HG03060 (cell line): ENCODE data around the gene EIF3D.

Source experiments
- ATAC-seq: cut with Tn5 transposase; IDR thresholded peaks from one replicate; pipeline ENCODE4 v1.9.1; 2021; ENCODE audit warnings: low read depth, moderate number of reproducible peaks; ENCODE audit not compliant: unreplicated experiment

Gene EIF3D, protein sequence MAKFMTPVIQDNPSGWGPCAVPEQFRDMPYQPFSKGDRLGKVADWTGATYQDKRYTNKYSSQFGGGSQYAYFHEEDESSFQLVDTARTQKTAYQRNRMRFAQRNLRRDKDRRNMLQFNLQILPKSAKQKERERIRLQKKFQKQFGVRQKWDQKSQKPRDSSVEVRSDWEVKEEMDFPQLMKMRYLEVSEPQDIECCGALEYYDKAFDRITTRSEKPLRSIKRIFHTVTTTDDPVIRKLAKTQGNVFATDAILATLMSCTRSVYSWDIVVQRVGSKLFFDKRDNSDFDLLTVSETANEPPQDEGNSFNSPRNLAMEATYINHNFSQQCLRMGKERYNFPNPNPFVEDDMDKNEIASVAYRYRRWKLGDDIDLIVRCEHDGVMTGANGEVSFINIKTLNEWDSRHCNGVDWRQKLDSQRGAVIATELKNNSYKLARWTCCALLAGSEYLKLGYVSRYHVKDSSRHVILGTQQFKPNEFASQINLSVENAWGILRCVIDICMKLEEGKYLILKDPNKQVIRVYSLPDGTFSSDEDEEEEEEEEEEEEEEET

DNA sequence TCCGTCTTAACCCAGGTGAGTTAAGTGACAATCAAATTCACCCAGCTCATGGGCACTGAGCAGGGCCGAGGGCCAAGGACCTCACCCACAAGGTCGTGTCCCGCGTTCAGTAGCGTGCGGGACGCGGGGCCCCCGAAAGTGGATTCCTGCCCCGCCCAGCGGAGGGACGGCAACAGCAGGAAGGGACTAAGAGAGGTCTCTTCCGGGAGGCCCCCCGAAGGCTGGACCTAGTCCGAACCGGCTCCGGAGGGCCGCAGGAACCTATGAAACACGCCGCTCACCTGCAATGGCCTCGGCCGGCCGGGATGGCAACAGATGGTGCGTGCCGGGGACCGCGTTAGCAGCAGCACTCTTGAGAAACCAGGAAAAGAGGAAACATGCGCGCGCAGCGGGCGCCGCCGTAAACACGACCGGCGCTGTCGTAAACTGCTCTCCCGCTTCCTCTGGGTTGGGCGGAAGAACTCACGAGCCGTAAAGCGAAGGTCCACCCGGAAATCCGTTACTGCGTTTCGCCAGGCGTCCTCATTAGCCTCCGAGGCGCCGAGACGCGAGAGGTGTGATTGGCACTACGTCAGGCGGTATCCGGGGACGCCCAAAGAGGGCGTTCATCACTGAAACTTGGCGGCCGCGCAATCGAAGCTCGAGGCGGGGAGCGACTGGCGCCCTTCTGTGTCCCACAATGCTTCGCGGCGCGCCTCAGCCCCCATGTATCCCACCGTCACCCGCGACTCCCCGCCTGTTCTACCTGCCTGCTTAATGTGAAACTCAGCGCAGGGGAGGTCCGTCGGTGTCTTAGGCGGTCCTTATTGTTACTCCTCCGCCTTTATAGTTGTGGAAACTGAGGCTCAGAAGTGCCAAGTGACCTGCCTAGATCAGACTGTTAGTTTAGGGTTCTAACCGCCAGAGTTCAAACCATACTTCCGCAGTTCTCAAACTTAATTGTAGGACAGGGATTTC lies at the start of gene EIF3D:
Gene EIF3D (minus strand): TSS at position 372 of the 957 bp plus-strand sequence. CDS start 3,045 bp downstream, outside the sequence.
- peak; percentile 78 for ATAC-seq

DNA sequence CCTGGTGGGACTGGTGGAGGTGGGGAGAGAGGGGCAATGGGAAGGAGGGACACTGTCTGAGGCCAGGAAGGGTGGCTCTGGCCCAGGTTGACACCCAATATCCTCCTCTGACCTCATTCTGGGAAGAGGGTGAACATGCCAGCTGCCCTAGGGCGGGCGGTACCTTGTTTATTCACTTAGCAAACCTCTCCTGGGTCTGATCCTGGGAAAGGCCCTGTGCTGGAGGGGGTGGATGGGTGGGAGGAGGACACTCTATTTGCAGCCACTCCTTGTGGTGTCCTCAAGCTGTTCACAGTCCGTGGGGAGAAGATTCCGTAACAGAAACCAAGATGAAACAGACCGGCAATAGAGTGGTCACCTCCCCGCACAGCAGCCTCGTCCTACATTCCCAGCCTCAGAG lies 49.7 kb upstream of the EIF3D start:
- ATAC-seq = no peak

DNA sequence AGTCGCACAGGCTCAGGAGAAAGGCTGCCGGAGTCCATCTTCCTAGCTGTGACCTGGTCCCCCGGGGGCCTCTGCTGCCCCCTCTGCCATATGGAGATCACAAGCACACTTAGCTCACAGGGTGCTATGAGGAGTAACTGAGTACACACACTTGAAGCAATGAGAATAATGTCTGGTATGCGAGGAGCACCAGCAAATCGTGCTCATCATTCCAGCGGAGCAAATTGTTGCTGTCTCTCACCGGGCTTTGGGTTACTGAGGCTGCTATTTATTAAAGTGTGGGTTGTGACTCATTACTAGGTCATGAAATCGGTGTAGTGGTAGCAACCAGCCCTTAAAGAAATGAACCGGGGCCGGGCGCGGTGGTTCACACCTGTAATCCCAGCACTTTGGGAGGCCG lies 48.1 kb upstream of the EIF3D start:
- ATAC-seq = no peak

DNA sequence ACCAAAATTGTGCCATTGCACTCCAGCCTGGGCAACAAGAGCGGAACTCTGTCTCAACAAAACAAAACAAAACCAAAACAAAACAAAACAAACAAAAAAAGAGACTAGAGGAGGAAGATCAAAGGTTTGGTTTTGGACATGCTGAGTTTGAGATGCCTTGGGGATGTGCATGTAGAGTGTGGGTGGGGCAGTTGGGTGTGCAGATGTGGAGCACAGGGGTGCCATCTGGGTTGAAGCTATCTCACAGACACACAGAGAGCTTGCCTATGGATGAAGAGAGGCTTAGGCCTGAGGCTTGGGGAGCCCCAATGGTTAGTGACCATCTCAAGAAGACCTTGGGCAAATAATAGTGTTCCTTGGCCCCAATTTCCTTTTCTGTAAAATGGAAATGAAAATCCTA lies 45.8 kb upstream of the EIF3D start:
- ATAC-seq = no peak

DNA sequence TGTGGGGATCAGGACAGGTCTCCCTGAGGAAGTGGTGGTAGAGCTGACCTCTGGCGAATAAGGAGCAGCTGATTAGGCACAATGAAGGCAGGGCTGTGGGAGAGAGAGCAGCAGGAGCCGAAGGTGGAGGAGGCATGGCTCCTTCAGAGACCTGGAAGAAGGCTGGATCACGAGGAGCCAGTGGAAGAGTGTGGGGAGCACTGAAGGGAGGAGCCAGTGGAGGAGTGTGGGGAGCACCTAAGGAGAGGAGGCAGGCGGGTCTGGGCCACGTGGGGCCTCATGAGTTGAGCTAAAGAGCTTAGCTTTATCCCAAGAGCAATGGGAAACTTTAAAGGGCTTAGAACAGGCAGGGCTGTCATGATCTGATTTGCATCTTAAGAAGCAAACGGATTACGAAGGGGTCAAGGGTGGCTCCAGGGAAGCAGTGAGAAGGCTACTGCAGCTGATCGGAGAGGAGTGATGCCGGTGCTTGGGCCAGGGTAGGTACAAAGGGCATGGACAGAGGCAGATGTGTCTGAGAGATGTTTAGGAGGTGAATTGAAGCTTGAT lies 44.9 kb upstream of the EIF3D start:
- no peak for ATAC-seq

DNA sequence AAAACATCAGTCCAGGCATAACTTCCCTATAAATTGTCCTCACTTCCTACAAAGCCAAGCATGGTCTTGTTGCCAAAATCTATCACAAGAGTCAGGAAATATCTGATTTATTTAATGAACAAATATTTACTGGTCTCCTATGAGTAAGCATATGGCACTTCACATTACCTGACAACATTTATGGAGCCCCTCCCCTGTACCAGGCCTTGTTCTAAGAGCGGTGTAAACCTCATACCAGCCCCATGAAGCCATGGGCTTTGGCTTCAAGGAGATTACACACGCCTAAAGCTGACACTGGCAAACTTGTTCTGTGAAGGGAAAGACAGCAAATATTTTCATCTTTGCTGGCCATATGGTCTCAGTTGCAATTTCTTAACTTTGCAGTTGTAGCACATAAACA lies 43.0 kb upstream of the EIF3D start:
- no peak for ATAC-seq

DNA sequence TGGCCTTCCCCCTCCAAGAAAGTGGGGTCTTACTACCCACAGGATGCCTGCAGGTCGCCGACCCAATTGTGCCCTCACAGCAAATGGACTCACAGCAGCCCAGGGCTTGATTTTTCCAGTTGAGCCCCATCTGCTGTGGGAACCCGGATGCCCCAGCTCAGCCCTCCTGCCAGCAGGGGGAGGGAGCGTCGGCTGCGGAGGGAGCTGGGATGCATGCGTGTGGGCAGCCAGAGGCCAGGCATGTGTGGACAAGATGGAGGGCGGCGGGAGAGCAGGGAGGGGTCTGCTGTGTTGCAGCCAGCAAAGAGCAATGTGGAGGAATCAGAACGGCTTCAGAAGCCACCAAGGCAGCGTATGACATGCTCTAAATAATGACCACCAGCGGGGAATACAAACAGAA lies 41.0 kb upstream of the EIF3D start:
- ATAC-seq = no peak

DNA sequence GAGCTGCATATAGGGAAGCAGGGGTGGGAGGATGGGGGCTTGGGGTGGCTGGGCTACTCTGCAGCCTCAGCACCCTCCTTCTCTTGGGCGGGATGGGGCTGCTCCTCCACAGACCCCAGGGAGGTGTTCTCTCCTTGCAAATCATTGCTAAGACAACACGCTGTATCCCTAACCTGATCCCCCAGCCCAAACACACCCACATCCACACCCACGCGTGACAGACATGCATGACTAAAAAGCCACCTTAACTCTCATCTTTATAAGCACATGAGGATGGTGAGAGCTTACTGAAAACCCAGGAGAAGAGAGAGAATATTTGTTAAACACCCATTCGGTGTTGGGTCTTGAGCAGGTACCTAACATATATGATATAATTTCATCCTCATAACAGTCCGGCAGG lies 39.9 kb upstream of the EIF3D start:
- no peak for ATAC-seq

DNA sequence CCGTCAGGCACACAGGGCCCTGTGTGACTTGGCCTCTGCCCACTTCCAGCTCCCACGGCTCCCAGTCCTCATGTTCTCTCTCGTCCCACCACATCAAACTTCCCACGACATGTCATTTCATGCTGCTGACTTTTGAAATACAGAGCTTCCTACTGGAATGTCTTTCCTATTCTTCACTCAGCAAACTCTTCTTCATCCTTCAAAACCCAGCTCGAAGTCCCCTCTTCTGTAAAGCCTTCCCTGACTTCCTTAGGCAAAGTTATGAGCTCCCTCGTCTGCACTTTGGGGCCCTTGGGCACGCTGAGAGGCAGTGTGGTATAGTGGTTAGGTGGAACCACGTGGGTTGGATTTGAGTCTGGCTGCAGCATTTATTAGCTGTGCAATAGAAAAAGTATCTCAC lies 37.8 kb upstream of the EIF3D start:
- ATAC-seq = no peak

DNA sequence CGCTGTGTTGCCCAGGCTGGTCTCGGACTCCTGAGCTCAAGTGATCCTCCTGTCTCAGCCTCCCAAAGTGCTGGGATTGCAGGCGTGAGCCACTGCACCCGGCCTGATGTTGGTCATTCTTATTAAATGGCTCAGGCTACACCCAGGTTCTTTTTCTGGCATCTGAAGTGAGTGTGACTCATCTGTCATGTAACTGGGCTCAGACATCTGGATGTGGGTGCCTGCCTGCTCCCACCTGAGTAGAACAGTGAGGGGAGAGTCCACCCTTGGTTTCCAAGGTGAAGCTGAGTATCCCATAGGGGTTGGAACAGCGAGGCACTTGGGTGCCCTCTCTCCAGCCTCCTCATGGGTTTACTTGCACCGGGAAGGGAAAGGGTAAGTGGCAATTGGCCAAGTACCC lies 36.7 kb upstream of the EIF3D start:
- no peak for ATAC-seq

DNA sequence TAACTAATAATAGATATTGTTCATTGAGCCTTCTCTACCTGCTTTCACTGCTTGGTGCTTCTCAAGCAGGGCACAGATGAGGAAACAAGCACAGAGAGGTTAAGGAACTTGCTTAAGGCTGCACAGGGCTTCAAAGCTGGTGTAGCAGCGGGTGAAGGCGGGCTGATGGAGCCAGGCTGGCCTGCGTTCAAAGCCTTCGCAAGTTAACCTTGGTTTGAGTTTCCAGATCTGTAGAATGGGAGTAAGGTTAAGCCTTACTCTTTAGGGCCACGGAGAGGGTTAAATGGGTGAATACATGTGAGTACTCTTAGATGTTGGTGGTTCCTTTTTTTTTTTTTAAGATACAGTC lies 36.2 kb upstream of the EIF3D start:
- no peak for ATAC-seq

DNA sequence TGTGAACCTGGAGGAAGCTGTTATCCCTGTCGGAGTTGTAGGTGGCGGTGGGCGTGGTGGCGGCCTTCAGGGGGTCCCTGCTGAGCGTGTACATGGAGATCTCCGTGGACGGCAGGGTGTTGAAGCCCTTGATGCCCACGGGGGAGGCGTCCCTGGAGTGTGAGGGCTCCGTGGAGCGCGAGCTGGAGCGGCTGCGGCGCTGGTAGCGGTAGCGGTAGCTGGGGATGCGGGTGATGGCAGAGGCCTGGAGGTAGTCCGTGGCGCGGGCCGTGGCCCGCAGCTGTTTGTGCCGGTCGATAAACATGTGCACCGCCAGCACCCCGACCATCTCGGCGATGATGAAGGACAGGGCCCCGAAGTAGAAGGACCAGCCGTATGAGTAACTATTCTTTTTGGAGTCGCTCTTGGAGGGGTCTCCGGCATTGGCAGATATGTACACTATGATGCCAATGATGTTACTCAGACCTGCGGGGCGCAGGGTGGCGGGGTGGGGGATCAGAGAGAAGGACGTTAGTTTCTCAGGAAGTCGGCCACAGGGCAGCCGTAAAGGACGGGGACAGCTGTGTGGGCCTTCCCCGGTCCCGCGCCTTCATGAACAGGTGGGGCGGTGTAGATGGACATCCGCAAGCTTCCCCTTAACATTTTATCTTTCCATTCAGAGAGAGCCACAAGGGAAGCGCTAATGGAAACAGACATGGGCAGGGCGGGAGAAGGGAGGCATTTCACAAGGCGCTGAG lies 35.6 kb upstream of the EIF3D start:
- ATAC-seq = no peak

DNA sequence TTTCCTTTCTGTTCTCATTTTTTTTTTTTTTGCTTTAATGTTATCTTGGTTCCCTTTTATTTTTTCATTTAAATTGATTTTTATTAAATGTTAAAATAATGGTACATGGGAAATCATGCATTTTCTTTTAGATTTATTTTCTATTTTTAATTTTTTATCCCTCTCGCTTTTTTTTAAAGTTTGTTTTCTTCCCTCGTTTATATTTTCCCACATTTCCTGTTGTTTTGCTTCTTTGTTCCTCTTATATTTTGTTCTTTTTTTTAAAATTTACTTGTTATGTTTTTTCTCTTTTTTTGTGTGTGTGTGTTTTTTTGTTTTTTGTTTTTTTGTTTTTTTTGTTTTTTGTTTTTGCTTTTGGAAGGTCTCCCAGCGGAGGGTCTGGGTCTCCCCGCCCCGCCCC lies 34.9 kb upstream of the EIF3D start:
- ATAC-seq = no peak

DNA sequence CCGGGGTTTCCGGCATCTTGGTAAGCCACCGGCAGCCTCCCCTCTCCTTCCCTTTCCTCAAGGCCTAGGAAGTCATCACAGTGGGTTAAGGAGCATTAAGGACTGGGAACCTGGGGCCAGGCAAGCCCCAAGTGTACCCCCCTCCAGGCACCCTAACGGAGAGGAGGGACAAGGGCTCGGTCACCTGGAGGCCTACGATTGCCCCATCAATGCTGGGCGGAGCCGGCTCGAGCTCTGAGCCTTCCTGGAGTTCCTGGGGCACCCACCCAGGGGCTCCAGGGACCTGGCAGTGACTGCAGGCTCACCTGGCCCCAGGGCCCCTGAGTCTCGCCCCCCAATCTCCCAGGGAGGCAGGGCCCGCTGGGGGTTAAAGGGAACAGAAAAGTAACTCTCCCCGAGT lies 34.5 kb upstream of the EIF3D start:
- no peak for ATAC-seq

DNA sequence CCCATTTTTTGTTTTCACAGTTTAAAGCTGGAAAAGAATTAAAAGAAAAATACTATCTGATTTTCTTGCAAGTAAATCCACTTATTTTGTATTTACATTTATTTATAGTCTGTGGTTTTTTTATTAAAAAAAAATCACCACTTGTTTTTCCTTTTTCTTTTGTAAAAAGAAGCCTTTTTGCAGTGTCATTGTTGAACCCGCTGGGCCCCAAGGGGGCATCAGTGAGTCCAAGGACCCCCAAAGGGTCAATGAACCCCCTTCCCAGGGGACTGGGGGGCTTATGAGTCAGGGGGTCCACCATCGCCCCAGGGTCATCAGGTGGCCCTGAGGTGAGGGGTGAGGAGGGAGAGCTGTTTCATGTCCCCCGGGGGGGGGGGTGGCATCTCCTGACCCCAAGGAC lies 34.0 kb upstream of the EIF3D start:
- ATAC-seq = no peak

DNA sequence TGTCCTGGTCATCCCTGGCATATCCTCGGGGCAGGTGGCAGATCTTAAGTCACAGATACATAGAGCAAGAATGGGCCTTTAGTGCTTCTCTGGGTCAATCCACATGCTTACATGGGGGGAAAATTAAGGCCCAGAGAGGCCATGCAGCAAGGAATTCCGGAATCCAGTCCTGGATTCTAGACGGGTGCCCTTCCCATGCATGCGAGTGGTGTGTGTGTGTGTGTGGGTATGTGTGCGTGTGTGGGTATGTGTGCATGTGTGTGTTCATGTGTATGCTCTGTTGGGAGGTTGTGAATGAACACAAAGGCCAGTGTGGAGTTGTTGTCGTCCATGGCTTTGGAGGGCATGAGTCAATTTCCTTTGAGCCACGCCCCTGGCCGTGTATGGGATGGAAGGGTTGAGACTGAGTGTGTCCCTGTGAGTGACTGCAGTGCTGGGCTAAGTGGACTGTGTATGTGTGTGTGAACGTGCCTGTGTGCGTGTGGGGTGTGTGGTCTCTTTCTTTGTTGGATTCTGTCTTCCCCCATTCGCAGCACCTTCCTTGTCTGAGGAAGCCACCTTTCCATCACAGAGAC lies 33.4 kb upstream of the EIF3D start:
- no peak for ATAC-seq

DNA sequence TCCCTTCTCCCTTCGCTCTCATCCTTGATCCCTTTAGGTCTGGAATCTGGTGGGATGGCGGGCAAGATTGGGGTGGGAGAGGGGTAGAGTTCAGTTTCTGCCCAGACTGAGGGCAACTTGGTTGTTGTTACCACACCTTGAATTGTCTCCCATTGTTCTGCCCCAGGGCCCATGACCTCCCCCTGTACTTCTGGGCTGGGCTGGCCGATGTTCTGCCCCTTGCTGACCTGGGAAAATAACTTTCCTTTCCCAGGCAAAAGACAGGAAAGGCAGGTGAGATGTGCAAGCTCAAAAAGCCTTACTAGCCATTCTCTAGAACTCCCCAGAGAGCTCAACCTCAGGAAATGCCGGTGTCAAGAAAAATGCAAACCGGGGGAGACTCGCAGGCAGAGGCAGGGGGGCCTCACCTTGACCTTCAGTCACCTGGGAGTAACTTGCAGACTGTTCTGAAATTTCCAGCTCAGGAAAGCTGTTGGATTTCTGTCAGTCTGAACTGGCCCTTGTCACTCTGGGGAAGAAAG lies 32.4 kb upstream of the EIF3D start:
- ATAC-seq = no peak

DNA sequence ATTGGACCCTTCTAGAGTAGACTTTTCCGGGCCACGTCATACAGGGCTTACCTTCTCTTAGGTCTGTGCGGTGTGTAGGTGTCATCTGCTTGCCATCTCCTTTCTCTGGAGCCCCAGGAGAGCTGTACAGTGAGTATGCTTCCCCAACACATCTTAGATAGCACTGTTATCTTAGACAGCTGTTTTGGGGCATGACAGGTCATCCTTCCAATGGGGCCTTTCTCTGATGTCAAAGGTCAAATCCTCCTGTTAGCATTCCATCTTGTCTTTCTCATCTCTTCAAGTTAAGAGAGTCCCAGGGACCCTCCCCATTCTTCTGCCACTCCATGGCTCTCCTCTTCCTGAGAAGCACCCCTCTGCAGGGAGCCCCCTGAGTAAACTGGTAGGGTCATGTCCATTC lies 31.0 kb upstream of the EIF3D start:
- no peak for ATAC-seq

DNA sequence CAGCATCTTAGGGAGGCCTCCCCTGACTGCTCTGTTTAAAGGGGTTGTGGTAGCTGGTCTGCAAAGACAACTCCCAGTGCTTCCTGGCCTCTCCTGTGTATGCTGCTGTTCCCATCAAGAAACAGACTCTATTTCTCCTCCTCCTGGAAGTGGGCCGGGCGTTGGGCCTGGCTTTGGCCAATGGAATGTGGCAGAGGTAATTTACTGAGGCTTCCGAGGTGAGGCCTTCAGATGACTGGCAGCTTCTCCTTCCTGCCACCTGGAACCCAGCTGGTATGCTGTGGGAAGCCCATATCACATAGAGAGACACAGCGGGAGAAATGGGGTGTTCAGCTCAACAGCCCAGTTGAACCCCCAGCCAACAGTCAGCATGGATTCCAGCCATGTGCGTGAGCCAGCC lies 25.1 kb upstream of the EIF3D start:
- ATAC-seq = no peak

DNA sequence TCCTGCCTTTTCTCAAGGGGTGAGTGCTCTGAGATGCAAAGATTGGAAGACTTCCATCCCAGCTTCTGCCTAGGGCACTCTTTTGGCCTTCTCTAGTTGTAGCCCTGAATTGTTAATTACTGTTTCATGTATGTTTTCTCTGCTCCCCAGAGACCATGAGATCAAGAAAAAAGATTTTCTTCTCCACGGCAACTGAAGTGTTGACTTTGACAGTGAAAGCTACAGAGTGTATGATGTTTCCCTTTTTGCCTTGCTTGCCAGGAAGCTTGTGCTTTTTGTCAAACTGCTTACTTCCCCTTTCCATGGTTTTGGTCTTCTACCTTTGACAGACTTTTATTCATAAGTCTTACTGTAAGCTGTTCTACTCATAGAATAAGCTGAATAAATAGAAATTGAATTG lies 23.3 kb upstream of the EIF3D start:
- no peak for ATAC-seq
